Endometrial microvascular endothelial cells (primary cell): Measurements from ENCODE around the gene DTX3. TPM values are rescaled to one million over a fixed set of nuclear protein-coding genes. Genes with fewer than 3 reads are reported as not detected.
"Not testable (repeated sequence)": the region's sequence is repeated elsewhere in the genome, so short reads cannot be mapped to it uniquely, and the experiment has no call there.

ENCODE experiments used
- in situ Hi-C: cut with HindIII; loops from 2 replicates; pipeline ENCODE4 v1.10.0; 2017; ENCODE audit warnings: low sequenced_read_pairs, low pct_unique_long_range_greater_than_20kb; ENCODE audit errors: inconsistent ontology term
- total RNA-seq: library from RNA; depleted of rRNA; stranded (reverse); fragments of >200 nt; gene quantifications from one replicate; pipeline ENCODE4 v1.2.3, GENCODE V29; 2015; ENCODE audit errors: inconsistent ontology term

DTX3 gene
- total RNA-seq, 1 donor from 2014 or later: 6.2 TPM

- in situ Hi-C loops: no loop called here
Observed at GRCh38 chr12:57581802-57582201, 22.8 kb upstream of the DTX3 start.

- in situ Hi-C loops: no loop called here
Observed at GRCh38 chr12:57582440-57582839, 22.2 kb upstream of the DTX3 start.

- in situ Hi-C loops: no loop called here
Observed at GRCh38 chr12:57583008-57583831, 21.4 kb upstream of the DTX3 start.

- in situ Hi-C loops: no loop called here
Observed at GRCh38 chr12:57584050-57584449, 20.6 kb upstream of the DTX3 start.

- in situ Hi-C loops: no loop called here
Observed at GRCh38 chr12:57584690-57585089, 19.9 kb upstream of the DTX3 start.

GRCh38 chr12:57585156-57585555 lies 19.5 kb upstream of the DTX3 start:
- in situ Hi-C loops: no loop called here

GRCh38 chr12:57586128-57586527 lies 18.5 kb upstream of the DTX3 start:
- in situ Hi-C loops: no loop called here

- in situ Hi-C loops: no loop called here
Observed at GRCh38 chr12:57586832-57587429, 17.7 kb upstream of the DTX3 start.

- in situ Hi-C loops: not testable (repeated sequence)
Observed at GRCh38 chr12:57588951-57589610, 15.5 kb upstream of the DTX3 start.

GRCh38 chr12:57590479-57590863 lies 14.2 kb upstream of the DTX3 start:
- in situ Hi-C loops: no loop called here

GRCh38 chr12:57590864-57591781 lies 13.5 kb upstream of the DTX3 start, which contains the start of gene PIP4K2C:
PIP4K2C (plus strand) TSS chr12:57591192; CDS start chr12:57591290, 98 bp downstream.
- in situ Hi-C loops: no loop called here

GRCh38 chr12:57591782-57592325 lies 12.8 kb upstream of the DTX3 start:
- in situ Hi-C loops: no loop called here

GRCh38 chr12:57592551-57593165 lies 12.0 kb upstream of the DTX3 start:
- in situ Hi-C loops: no loop called here

- in situ Hi-C loops: no loop called here
Observed at GRCh38 chr12:57593187-57593586, 11.4 kb upstream of the DTX3 start.

- in situ Hi-C loops: no loop called here
Observed at GRCh38 chr12:57600395-57600794, 4.2 kb upstream of the DTX3 start.

- in situ Hi-C loops: no loop called here
Observed at GRCh38 chr12:57602544-57602943, 2.1 kb upstream of the DTX3 start.

- in situ Hi-C loops: no loop called here
Observed at GRCh38 chr12:57603324-57603723, 1.3 kb upstream of the DTX3 start.

GRCh38 chr12:57603815-57604453 lies 690 bp upstream of the DTX3 start:
- in situ Hi-C loops: no loop called here
